Endothelial cell of umbilical vein (primary cell): ENCODE results near the gene DNAH11. TPM values are rescaled to one million over a fixed set of nuclear protein-coding genes. Genes with fewer than 3 reads are reported as not detected.
A peak's percentile ranks its signal among the peaks of the same experiment; 100 is the strongest.

ENCODE experiments used
- BruUV-seq: library from RNA; stranded (reverse); fragments of 400-500 nt; replicated peaks from 2 replicates; lab custom pipeline; 2021; lab: Mats Ljungman, UMichigan
- CTCF ChIA-PET: fragments of 300-600, 350-600 bp; sonication (Branson Sonifier 250); formaldehyde crosslinking; loops from one replicate; lab custom pipeline; 2021; ENCODE audit warnings: antibody characterized with exemption, inconsistent platforms; lab: Charles Lee
- POLR2A ChIA-PET: fragments of 300-600, 350-600 bp; sonication (Branson Sonifier 250); formaldehyde crosslinking; loops from one replicate; lab custom pipeline; 2021; ENCODE audit warnings: antibody characterized with exemption, inconsistent platforms; lab: Charles Lee
- DNase-seq: peaks from one replicate; pipeline ENCODE4 v3.0.0-alpha.2; 2011; ENCODE audit warnings: low read depth, low spot score
- FAIRE-seq: peaks from 2 replicates; lab custom pipeline; 2011; peaks lifted over from hg19 to GRCh38; lab: Jason Lieb, UNC
- H2AFZ ChIP-seq: 2 replicates; pipeline ENCODE4 v1.6.0; 2012; ENCODE audit warnings: low read depth, low read length, control low read depth, inconsistent platforms
- H3K27ac ChIP-seq: 2 replicates; pipeline ENCODE4 v1.5.1; 2011; ENCODE audit warnings: low read depth, mild to moderate bottlenecking, control low read depth, low read length, moderate library complexity; ENCODE audit not compliant: insufficient read depth
- H3K27me3 ChIP-seq, 2 experiments: 2 replicates each; pipeline versions ENCODE4 v1.6.0 to v1.6.1; 2011; ENCODE audit warnings: low read length in 2 of 2, mixed read lengths in 1 of 2; ENCODE audit not compliant: control insufficient read depth in 2 of 2, insufficient read depth in 2 of 2
- H3K36me3 ChIP-seq, 2 experiments: 2 replicates in 1 of 2; 3 replicates in 1 of 2; pipeline ENCODE4 v1.5.1; 2011; ENCODE audit warnings: low read length in 2 of 2, mild to moderate bottlenecking in 1 of 2, moderate library complexity in 1 of 2; ENCODE audit not compliant: control insufficient read depth in 2 of 2, insufficient read depth in 2 of 2; ENCODE audit errors: extremely low read depth in 1 of 2
- H3K4me1 ChIP-seq: 3 replicates; pipeline ENCODE4 v1.5.1; 2011; ENCODE audit warnings: mild to moderate bottlenecking, low read length; ENCODE audit not compliant: control insufficient read depth, insufficient read depth; ENCODE audit errors: extremely low read depth
- H3K4me2 ChIP-seq: 2 replicates; pipeline ENCODE4 v1.6.1; 2011; ENCODE audit warnings: low read length, control low read depth, mixed read lengths; ENCODE audit not compliant: insufficient read depth
- H3K4me3 ChIP-seq, 3 experiments: fragments of 200-600 bp in 1 of 3; sonication (generic), shearing (Covaris generic) in 1 of 3; replicated peaks in 1 of 3; 2 replicates each; pipeline ENCODE4 v1.5.1; 2011 to 2016; ENCODE audit warnings: control low read depth in 3 of 3, low read length in 3 of 3, mild to moderate bottlenecking in 2 of 3, inconsistent platforms in 1 of 3, low read depth in 1 of 3, moderate library complexity in 1 of 3; ENCODE audit not compliant: insufficient read depth in 1 of 3
- H3K79me2 ChIP-seq: 2 replicates; pipeline ENCODE4 v1.6.0; 2012; ENCODE audit warnings: low read length, inconsistent platforms; ENCODE audit not compliant: control insufficient read depth, insufficient read depth
- H3K9ac ChIP-seq: replicated peaks from 2 replicates; pipeline ENCODE3; 2011; ENCODE audit warnings: low read length, control low read depth; ENCODE audit not compliant: insufficient read depth; ENCODE audit errors: extremely low read depth
- H3K9me1 ChIP-seq: replicated peaks from 3 replicates; pipeline ENCODE4 v1.6.0; 2011; ENCODE audit warnings: mild to moderate bottlenecking, low read length; ENCODE audit not compliant: control insufficient read depth, insufficient read depth; ENCODE audit errors: extremely low read depth
- H3K9me3 ChIP-seq: replicated peaks from 2 replicates; pipeline ENCODE4 v1.5.1; 2012; ENCODE audit warnings: low read length, inconsistent platforms; ENCODE audit not compliant: control insufficient read depth, insufficient read depth
- H4K20me1 ChIP-seq: replicated peaks from 2 replicates; pipeline ENCODE3; 2011; ENCODE audit warnings: mild to moderate bottlenecking, low read length; ENCODE audit not compliant: control insufficient read depth, insufficient read depth; ENCODE audit errors: extremely low read depth
- EZH2 ChIP-seq: IDR thresholded peaks from 2 replicates; pipeline ENCODE4 v1.6.1; 2012; ENCODE audit warnings: borderline replicate concordance, low read depth, mild to moderate bottlenecking, moderate library complexity, low read length, inconsistent platforms; ENCODE audit not compliant: severe bottlenecking
- FOS ChIP-seq: IDR thresholded peaks from 2 replicates; pipeline ENCODE4 v1.6.1; 2011; ENCODE audit warnings: mild to moderate bottlenecking, low read length, moderate library complexity, borderline replicate concordance; ENCODE audit not compliant: insufficient read depth
- GATA2 ChIP-seq: IDR thresholded peaks from 2 replicates; pipeline ENCODE4 v1.7.0; 2011; ENCODE audit warnings: low read depth, mild to moderate bottlenecking, moderate library complexity, mixed read lengths, low read length; ENCODE audit not compliant: insufficient read length, insufficient read depth
- JUN ChIP-seq: IDR thresholded peaks from 2 replicates; pipeline ENCODE4 v1.6.1; 2011; ENCODE audit warnings: borderline replicate concordance, low read depth; ENCODE audit not compliant: insufficient read length, insufficient read depth
- MAX ChIP-seq: IDR thresholded peaks from 2 replicates; pipeline ENCODE4 v1.6.1; 2011; ENCODE audit not compliant: insufficient read depth, insufficient read length
- MYC ChIP-seq: IDR thresholded peaks from one replicate; pipeline ENCODE4 v1.6.1; 2011; ENCODE audit warnings: mild to moderate bottlenecking, low read depth, low read length
- POLR2A ChIP-seq: IDR thresholded peaks from 2 replicates; pipeline ENCODE4 v1.6.1; 2012; ENCODE audit warnings: low read depth, mild to moderate bottlenecking, control low read depth, low read length
- POLR2AphosphoS5 ChIP-seq: IDR thresholded peaks from 2 replicates; pipeline ENCODE4 v1.6.1; 2012; ENCODE audit warnings: low read depth, mild to moderate bottlenecking, control low read depth, low read length, moderate library complexity; ENCODE audit not compliant: insufficient read depth
- dilution Hi-C: fragments of 300-500 bp; cut with MboI; formaldehyde crosslinking; loops from one replicate; pipeline ENCODE4 v1.15.0; 2019; ENCODE audit warnings: low sequenced_read_pairs; ENCODE audit not compliant: extremely low pct_ligation_motif_present
- intact Hi-C: fragments of 100-400 bp; cut with micrococcal nuclease; formaldehyde crosslinking; loops from one replicate; pipeline ENCODE4 v1.10.0; 2022
- polyA plus RNA-seq, 4 experiments: library from polyadenylated mRNA; depleted of rRNA in 3 of 4; stranded (reverse) in 3 of 4; unstranded in 1 of 4; fragments of >200 nt; gene quantifications; 2 replicates each; pipeline versions ENCODE4 v1.2.1 to v1.2.3, GENCODE V29; 2011 to 2012; ENCODE audit warnings: missing spikeins in 1 of 4
- total RNA-seq: library from RNA; stranded (reverse); gene quantifications from 2 replicates; pipeline ENCODE4 v1.2.3, GENCODE V29; 2021
- TF ChIP-seq, protein P1 (sequence below), 2 donors: IDR thresholded peaks; 1 replicate in 1 of 2; 2 replicates in 1 of 2; pipeline ENCODE4 v1.5.1; 2011; ENCODE audit warnings: low read length in 2 of 2, mild to moderate bottlenecking in 2 of 2, moderate library complexity in 2 of 2, control low read depth in 1 of 2, inconsistent platforms in 1 of 2, low read depth in 1 of 2; ENCODE audit not compliant: insufficient read depth in 1 of 2; ENCODE audit errors: extremely low read depth in 1 of 2

Gene DNAH11
- total and polyA plus RNA-seq, 2 donors (not counting 3 experiments of a cell fraction or from before 2014, with no cell fraction given) = 0.69 to 0.91 TPM

- POLR2A ChIA-PET = interaction anchor here (1.1 kb wide), 2 partner anchors 14 to 50 kb away, joined by 3 read pairs; no protein-coding TSS in a partner anchor
These were observed 403.4 kb downstream of the DNAH11 start for GRCh38 chr7:21946222-21946709.

More at GRCh38 chr7:21946222-21946709, 403.4 kb downstream of the DNAH11 start:
- BruUV-seq = no TSS peak
- peak overlapping the region; percentile 91 for H2AFZ ChIP-seq
- CTCF ChIA-PET = interaction anchor here (1.0 to 1.6 kb wide), 6 partner anchors 15 to 692 kb away, joined by 3 to 8 read pairs (median 4); no protein-coding TSS in a partner anchor
- peaks cover 50% of the 10 kb centered on the region for H3K4me1 ChIP-seq
- dilution Hi-C loops = no loop called here
- H3K9ac ChIP-seq = peak overlapping the region; percentile 88
- H3K4me2 ChIP-seq = peak overlapping the region; percentile 85
- no peaks in the 10 kb centered on the region for H3K9me3 ChIP-seq
- H3K9me1 ChIP-seq = no peaks in the 10 kb centered on the region
- TF ChIP-seq JUN (no peak), MAX (no peak), POLR2A (no peak), GATA2 (no peak), POLR2AphosphoS5 (no peak), FOS (no peak), MYC (no peak), EZH2 (no peak)
- TF ChIP-seq, protein P1, sequence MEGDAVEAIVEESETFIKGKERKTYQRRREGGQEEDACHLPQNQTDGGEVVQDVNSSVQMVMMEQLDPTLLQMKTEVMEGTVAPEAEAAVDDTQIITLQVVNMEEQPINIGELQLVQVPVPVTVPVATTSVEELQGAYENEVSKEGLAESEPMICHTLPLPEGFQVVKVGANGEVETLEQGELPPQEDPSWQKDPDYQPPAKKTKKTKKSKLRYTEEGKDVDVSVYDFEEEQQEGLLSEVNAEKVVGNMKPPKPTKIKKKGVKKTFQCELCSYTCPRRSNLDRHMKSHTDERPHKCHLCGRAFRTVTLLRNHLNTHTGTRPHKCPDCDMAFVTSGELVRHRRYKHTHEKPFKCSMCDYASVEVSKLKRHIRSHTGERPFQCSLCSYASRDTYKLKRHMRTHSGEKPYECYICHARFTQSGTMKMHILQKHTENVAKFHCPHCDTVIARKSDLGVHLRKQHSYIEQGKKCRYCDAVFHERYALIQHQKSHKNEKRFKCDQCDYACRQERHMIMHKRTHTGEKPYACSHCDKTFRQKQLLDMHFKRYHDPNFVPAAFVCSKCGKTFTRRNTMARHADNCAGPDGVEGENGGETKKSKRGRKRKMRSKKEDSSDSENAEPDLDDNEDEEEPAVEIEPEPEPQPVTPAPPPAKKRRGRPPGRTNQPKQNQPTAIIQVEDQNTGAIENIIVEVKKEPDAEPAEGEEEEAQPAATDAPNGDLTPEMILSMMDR (IDR thresholded peaks at IDR 0.05; ENCODE audit: extremely low read depth in 1 of 2, insufficient read depth in 1 of 2, low read depth in 1 of 2, low read length in 2 of 2) = no peak
- intact Hi-C loops = loop anchor here (2.0 to 10.0 kb wide), 5 partner anchors 15 to 1161 kb away; partner anchors contain the start of gene SP8
- no peaks in the 10 kb centered on the region for H3K36me3 ChIP-seq
- DNase-seq (no peak), FAIRE-seq (peak; percentile 82)
- peak overlapping the region in 1 of 3 experiments; percentile 80 for H3K4me3 ChIP-seq
- no peaks in the 10 kb centered on the region for H3K27me3 ChIP-seq
- H3K79me2 ChIP-seq = peaks cover 36% of the 10 kb centered on the region
- H3K27ac ChIP-seq = peak overlapping the region; percentile 91
- H4K20me1 ChIP-seq = no peaks in the 10 kb centered on the region
